Tibial nerve (tissue), 4 donors: ENCODE measurements around the gene SERINC2. TPM values are rescaled to one million over a fixed set of nuclear protein-coding genes. Genes with fewer than 3 reads are reported as not detected.

Experiments
- DNase-seq, 2 donors: peaks; one replicate each; pipeline ENCODE4 v3.0.0-alpha.2; 2019; ENCODE audit warnings: low spot score in 2 of 2
- H3K27ac ChIP-seq, 4 donors: fragments of 200-600 bp; sonication (generic) in 3 of 4; one replicate each; pipeline ENCODE4 v1.5.1; 2017 to 2019; ENCODE audit warnings: mild to moderate bottlenecking in 1 of 4
- H3K27me3 ChIP-seq, 2 donors: fragments of 200-600 bp; sonication (generic) in 1 of 2; one replicate each; pipeline versions ENCODE4 v1.5.1 to v1.6.0; 2017 to 2019
- H3K36me3 ChIP-seq, 3 donors: fragments of 200-600 bp; sonication (generic); one replicate each; pipeline ENCODE4 v1.5.1; 2018 to 2019
- H3K4me1 ChIP-seq, 4 donors: fragments of 200-600 bp; sonication (generic) in 3 of 4; one replicate each; pipeline ENCODE4 v1.5.1; 2017 to 2019
- H3K4me3 ChIP-seq, 4 donors: fragments of 200-600 bp; sonication (generic) in 3 of 4; one replicate each; pipeline ENCODE4 v1.5.1; 2017 to 2019; ENCODE audit warnings: mild to moderate bottlenecking in 1 of 4, moderate library complexity in 1 of 4
- H3K9me3 ChIP-seq, 4 donors: fragments of 200-600 bp; sonication (generic) in 3 of 4; one replicate each; pipeline ENCODE4 v1.5.1; 2017 to 2019
- CTCF ChIP-seq, 5 experiments: fragments of 200-600 bp in 3 of 5; fragments of 450-650 bp in 2 of 5; sonication (generic) in 3 of 5; IDR thresholded peaks; one replicate each; pipeline ENCODE4 v1.5.1; 2016 to 2019; ENCODE audit warnings: antibody characterized with exemption in 5 of 5, mild to moderate bottlenecking in 3 of 5, moderate library complexity in 2 of 5
- EP300 ChIP-seq, 2 donors: sonication (generic); formaldehyde crosslinking; IDR thresholded peaks; one replicate each; pipeline ENCODE4 v1.6.1; 2017; ENCODE audit warnings: antibody characterized with exemption in 2 of 2, mild to moderate bottlenecking in 1 of 2
- POLR2A ChIP-seq, 2 donors: fragments of 450-650 bp; IDR thresholded peaks; one replicate each; pipeline ENCODE4 v1.6.1; 2017; ENCODE audit warnings: antibody characterized with exemption in 2 of 2, mild to moderate bottlenecking in 2 of 2, moderate library complexity in 2 of 2
- WGBS, 2 donors: methylation state at CpG; one replicate each; pipeline ENCODE4 v1.1.5; 2018; 5-methylcytosine and 5-hydroxymethylcytosine counted together
- total RNA-seq, 4 donors: library from RNA; depleted of rRNA; stranded (reverse); fragments of >200 nt; gene quantifications; one replicate each; pipeline ENCODE4 v1.1.0, GENCODE V29; 2016

SERINC2 gene
- total RNA-seq, 4 donors from 2014 or later, result 0.42 to 4.3 (median 2.3) TPM

- TF ChIP-seq EP300 (IDR thresholded peaks at IDR 0.05), result no peak
- no peak for TF ChIP-seq CTCF (IDR thresholded peaks at IDR 0.05)
- Histone ChIP-seq H3K27me3 (peaks cover 2 to 6% of the 10 kb centered on the region in 2 donors), H3K4me3 (no peak overlapping the region), H3K27ac (no peak overlapping the region), H3K4me1 (peaks cover 0 to 10% (median 5%) of the 10 kb centered on the region in 4 donors), H3K9me3 (no peaks in the 10 kb centered on the region), H3K36me3 (no peaks in the 10 kb centered on the region)
- no peak for DNase-seq
- WGBS, 2 donors, result 96 to 98% methylated on average over 3 of the region's 3 CpGs
Measured at GRCh38 chr1:31396633-31397351, 16.2 kb upstream of the SERINC2 start.

DNA sequence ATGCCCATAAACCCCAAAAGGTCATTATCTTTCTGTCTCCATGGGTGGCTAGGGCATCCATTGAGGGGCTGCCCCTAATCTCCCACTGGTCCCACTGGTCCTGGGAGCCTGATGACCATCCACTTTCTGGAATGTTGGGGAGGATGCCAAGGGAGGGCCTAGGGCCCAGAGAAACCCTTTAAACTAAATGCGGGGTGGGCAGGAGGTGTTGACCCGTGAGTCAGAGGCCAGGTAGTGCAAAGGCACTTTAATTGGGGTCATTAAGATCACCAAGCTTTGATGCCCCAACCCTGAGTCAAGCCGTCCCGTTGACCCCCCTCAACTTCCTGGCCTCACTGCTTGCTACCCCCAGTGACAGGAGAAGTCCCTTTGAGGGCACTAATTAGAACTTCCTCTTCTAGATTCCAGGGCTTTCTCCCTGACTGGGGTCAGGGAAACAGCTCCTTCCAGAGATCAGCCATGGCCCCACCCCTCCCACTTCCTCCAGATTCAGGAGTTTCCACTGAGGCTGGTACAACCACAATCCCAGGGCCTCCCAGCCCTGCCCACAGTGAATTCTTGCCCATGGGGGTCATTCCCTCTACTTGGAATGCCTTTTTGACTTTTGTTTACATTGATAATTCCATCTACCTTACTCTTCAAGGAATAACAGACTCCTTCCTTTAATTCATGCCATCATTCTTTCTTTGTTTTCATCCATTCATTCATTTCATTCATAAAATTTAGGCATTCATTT is 15.5 kb upstream of the SERINC2 start:
- Histone ChIP-seq H3K4me3 (no peak overlapping the region), H3K27me3 (peaks cover 2 to 6% of the 10 kb centered on the region in 2 donors), H3K36me3 (no peaks in the 10 kb centered on the region), H3K9me3 (no peaks in the 10 kb centered on the region), H3K27ac (no peak overlapping the region), H3K4me1 (peaks cover 0 to 10% (median 5%) of the 10 kb centered on the region in 4 donors)
- WGBS, 2 donors, result 45 to 54% methylated on average over 4 of the region's 4 CpGs
- TF ChIP-seq CTCF (IDR thresholded peaks at IDR 0.05) (no peak), POLR2A (IDR thresholded peaks at IDR 0.05) (no peak), EP300 (IDR thresholded peaks at IDR 0.05) (no peak)
- no peak for DNase-seq

DNA sequence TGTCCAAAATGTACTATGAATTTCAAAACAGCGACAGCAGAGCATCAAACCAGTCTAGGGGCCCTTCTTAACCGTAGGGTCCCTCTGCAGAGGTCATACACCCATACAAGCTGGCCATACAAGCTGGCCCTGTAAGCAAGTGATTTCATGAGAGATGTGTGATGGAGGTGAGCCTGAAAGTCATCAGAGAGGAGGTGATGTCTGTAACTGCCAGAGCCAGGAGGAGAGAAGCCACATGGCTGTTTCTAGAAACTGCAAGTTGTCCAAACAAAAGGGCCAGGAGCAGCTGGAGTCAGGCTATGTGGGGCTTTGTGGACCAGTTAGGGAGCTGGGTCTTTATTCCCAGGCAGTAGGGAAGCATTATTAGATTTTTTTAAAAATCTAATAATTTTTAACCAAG is 14.8 kb upstream of the SERINC2 start:
- H3K27ac ChIP-seq, result no peak overlapping the region
- 92 to 93% methylated on average over 2 of the region's 2 CpGs for WGBS, 2 donors
- peaks cover 0 to 10% (median 5%) of the 10 kb centered on the region in 4 donors for H3K4me1 ChIP-seq
- no peaks in the 10 kb centered on the region for H3K9me3 ChIP-seq
- no peak for TF ChIP-seq CTCF (IDR thresholded peaks at IDR 0.05)
- no peak for TF ChIP-seq POLR2A (IDR thresholded peaks at IDR 0.05)
- no peak for TF ChIP-seq EP300 (IDR thresholded peaks at IDR 0.05)
- DNase-seq, result no peak
- no peak overlapping the region for H3K4me3 ChIP-seq
- H3K36me3 ChIP-seq, result no peaks in the 10 kb centered on the region
- peaks cover 2 to 6% of the 10 kb centered on the region in 2 donors for H3K27me3 ChIP-seq

GRCh38 chr1:31399976-31400375 is 13.0 kb upstream of the SERINC2 start:
- Histone ChIP-seq H3K9me3 (no peaks in the 10 kb centered on the region), H3K36me3 (no peaks in the 10 kb centered on the region), H3K27ac (no peak overlapping the region), H3K4me3 (no peak overlapping the region), H3K27me3 (peaks cover 2 to 4% of the 10 kb centered on the region in 2 donors), H3K4me1 (peaks cover 0 to 1% (median under 1%) of the 10 kb centered on the region in 4 donors)
- TF ChIP-seq POLR2A (IDR thresholded peaks at IDR 0.05) (no peak), CTCF (IDR thresholded peaks at IDR 0.05) (no peak), EP300 (IDR thresholded peaks at IDR 0.05) (no peak)
- WGBS, 2 donors, result 51 to 55% methylated on average over 3 of the region's 3 CpGs
- no peak for DNase-seq

DNA sequence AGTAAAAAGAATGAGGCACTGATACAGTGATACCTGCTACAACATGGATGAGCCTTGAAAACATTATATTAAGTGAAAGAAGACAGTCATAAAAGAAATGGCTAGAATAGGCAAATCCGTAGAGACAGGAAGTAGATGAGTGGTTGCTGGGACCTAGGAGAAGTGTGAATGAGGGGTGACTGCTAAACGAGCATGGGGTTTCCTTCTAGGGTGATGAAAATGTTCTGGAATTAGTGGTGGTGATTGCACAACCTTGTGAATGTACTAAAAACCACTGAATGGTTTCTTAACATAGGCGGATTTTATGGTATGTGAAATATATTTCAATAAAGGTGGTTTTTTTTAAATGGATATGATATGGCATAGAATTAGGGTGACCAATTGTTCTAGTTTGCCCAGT is 12.6 kb upstream of the SERINC2 start:
- no peak overlapping the region for H3K27ac ChIP-seq
- TF ChIP-seq POLR2A (IDR thresholded peaks at IDR 0.05) (no peak), CTCF (IDR thresholded peaks at IDR 0.05) (no peak), EP300 (IDR thresholded peaks at IDR 0.05) (no peak)
- H3K4me3 ChIP-seq, result no peak overlapping the region
- H3K9me3 ChIP-seq, result no peaks in the 10 kb centered on the region
- H3K4me1 ChIP-seq, result no peaks in the 10 kb centered on the region
- no peaks in the 10 kb centered on the region for H3K36me3 ChIP-seq
- DNase-seq, result no peak
- WGBS, 2 donors, result 36 to 43% methylated on average over 3 of the region's 3 CpGs
- peaks cover 0 to 2% of the 10 kb centered on the region in 2 donors for H3K27me3 ChIP-seq
